Natural killer cell (primary cell): ENCODE measurements around the gene ITPR1. TPM values are rescaled to one million over a fixed set of nuclear protein-coding genes. Genes with fewer than 3 reads are reported as not detected.

Source experiments
- ATAC-seq, 3 donors: fragments of 150-1000 bp in 2 of 3; fragments of 200-7000 bp in 1 of 3; cut with Tn5 transposase; 1 replicate in 1 of 3; 2 replicates in 2 of 3; pipeline ENCODE4 v1.10.0; 2021; ENCODE audit warnings: mild to moderate bottlenecking in 2 of 3, moderate library complexity in 2 of 3
- DNase-seq, 2 donors: peaks; one replicate each; pipeline versions ENCODE4 v3.0.0 to v3.0.0-alpha.2; 2013 to 2021; ENCODE audit warnings: mixed read lengths in 1 of 2
- H3K27ac ChIP-seq: one replicate; pipeline ENCODE4 v1.5.1; 2013; ENCODE audit warnings: mild to moderate bottlenecking, low read length
- H3K27me3 ChIP-seq: one replicate; pipeline ENCODE4 v1.6.1; 2013; ENCODE audit warnings: low read length; ENCODE audit not compliant: control insufficient read depth, insufficient read depth
- H3K36me3 ChIP-seq: one replicate; pipeline ENCODE4 v1.6.1; 2013; ENCODE audit warnings: low read length; ENCODE audit not compliant: control insufficient read depth, insufficient read depth
- H3K4me1 ChIP-seq: one replicate; pipeline ENCODE4 v1.6.1; 2013; ENCODE audit warnings: low read length; ENCODE audit not compliant: control insufficient read depth, insufficient read depth
- H3K4me3 ChIP-seq: one replicate; pipeline ENCODE4 v1.5.1; 2013; ENCODE audit warnings: low read length
- H3K9me3 ChIP-seq: one replicate; pipeline ENCODE4 v1.6.1; 2013; ENCODE audit warnings: low read length; ENCODE audit not compliant: control insufficient read depth, insufficient read depth
- H3K27ac Mint-ChIP-seq, 2 donors: one replicate each; pipeline ENCODE4 v1.8.0; 2022; ENCODE audit warnings: mild to moderate bottlenecking in 2 of 2, mixed read lengths in 2 of 2, moderate library complexity in 1 of 2
- H3K27me3 Mint-ChIP-seq, 2 donors: one replicate each; pipeline ENCODE4 v1.8.0; 2022; ENCODE audit warnings: low read depth in 2 of 2, mixed read lengths in 2 of 2
- H3K36me3 Mint-ChIP-seq: one replicate; pipeline ENCODE4 v1.8.0; 2022; ENCODE audit warnings: mixed read lengths
- H3K4me1 Mint-ChIP-seq, 2 donors: one replicate each; pipeline ENCODE4 v1.8.0; 2022; ENCODE audit warnings: mixed read lengths in 2 of 2
- H3K4me3 Mint-ChIP-seq: one replicate; pipeline ENCODE4 v1.8.0; 2022; ENCODE audit warnings: mild to moderate bottlenecking, moderate library complexity, mixed read lengths
- H3K9me3 Mint-ChIP-seq, 2 donors: one replicate each; pipeline ENCODE4 v1.8.0; 2022; ENCODE audit warnings: mixed read lengths in 2 of 2
- CTCF ChIP-seq: fragments of 200-600 bp; IDR thresholded peaks from one replicate; pipeline ENCODE4 v1.8.0; 2022; ENCODE audit warnings: antibody characterized with exemption
- WGBS: methylation state at CpG from one replicate; pipeline ENCODE4 v1.1.7; 2013; ENCODE audit warnings: missing lambda C conversion rate; ENCODE audit not compliant: insufficient coverage; 5-methylcytosine and 5-hydroxymethylcytosine counted together
- intact Hi-C: fragments of 100-400 bp; cut with micrococcal nuclease; formaldehyde crosslinking; loops from one replicate; pipeline ENCODE4 v1.14.2; 2022
- total RNA-seq, 4 donors: library from RNA; stranded (reverse); fragments of 120-200 nt in 1 of 4; gene quantifications; one replicate each; pipeline versions ENCODE4 v1.2.3 to v1.2.4, GENCODE V29; 2013 to 2022

ITPR1 gene
- total RNA-seq, 3 donors from 2014 or later (not counting 1 experiment from before 2014, with no cell fraction given): 86.7 to 123 (median 94.8) TPM

- H3K27me3 ChIP-seq: no peaks in the 10 kb centered on the region
- peaks cover 9% of the 10 kb centered on the region for H3K36me3 ChIP-seq
- no peaks in the 10 kb centered on the region for H3K9me3 Mint-ChIP-seq
- H3K36me3 Mint-ChIP-seq: no peaks in the 10 kb centered on the region
- intact Hi-C loops: no loop called here
- H3K9me3 ChIP-seq: no peaks in the 10 kb centered on the region
- H3K27ac ChIP-seq: no peak overlapping the region
- H3K4me1 ChIP-seq: peaks cover 4% of the 10 kb centered on the region
- no peak for TF ChIP-seq CTCF
- no peaks in the 10 kb centered on the region for H3K27me3 Mint-ChIP-seq
- H3K4me3 Mint-ChIP-seq: no peak overlapping the region
- peak overlapping the region; percentile 67 to 69 for H3K27ac Mint-ChIP-seq
- peaks cover 34 to 37% of the 10 kb centered on the region in 2 donors for H3K4me1 Mint-ChIP-seq
- no peak overlapping the region for H3K4me3 ChIP-seq
- WGBS: 68% methylated on average over 3 of the region's 3 CpGs
- DNase-seq (no peak), ATAC-seq (peak in 2 of 3 donors; percentile 27 to 38)
These were observed 348.8 kb downstream of the ITPR1 start for GRCh38 chr3:4841776-4842440.

GRCh38 chr3:4843619-4844018, 350.5 kb downstream of the ITPR1 start:
- H3K9me3 ChIP-seq: no peaks in the 10 kb centered on the region
- H3K27me3 ChIP-seq: no peaks in the 10 kb centered on the region
- DNase-seq (no peak), ATAC-seq (no peak)
- TF ChIP-seq CTCF: no peak
- intact Hi-C loops: no loop called here
- no peak overlapping the region for H3K27ac ChIP-seq
- 92% methylated on average over 4 of the region's 5 CpGs for WGBS
- H3K4me3 Mint-ChIP-seq: no peak overlapping the region
- H3K4me3 ChIP-seq: no peak overlapping the region
- peaks cover 41 to 49% of the 10 kb centered on the region in 2 donors for H3K4me1 Mint-ChIP-seq
- no peaks in the 10 kb centered on the region for H3K27me3 Mint-ChIP-seq
- peaks cover 6% of the 10 kb centered on the region for H3K4me1 ChIP-seq
- no peaks in the 10 kb centered on the region for H3K36me3 ChIP-seq
- no peak overlapping the region for H3K27ac Mint-ChIP-seq
- no peaks in the 10 kb centered on the region for H3K9me3 Mint-ChIP-seq
- no peaks in the 10 kb centered on the region for H3K36me3 Mint-ChIP-seq

- DNase-seq (peak in 1 of 2 donors; percentile 80), ATAC-seq (peak; percentile 14 to 62 (median 56))
- peak overlapping the region; percentile 76 to 96 for H3K27ac Mint-ChIP-seq
- no peaks in the 10 kb centered on the region for H3K27me3 ChIP-seq
- intact Hi-C loops: no loop called here
- peaks cover 13% of the 10 kb centered on the region for H3K4me1 ChIP-seq
- no peaks in the 10 kb centered on the region for H3K9me3 ChIP-seq
- no peak for TF ChIP-seq CTCF
- H3K4me1 Mint-ChIP-seq: peaks cover 62 to 66% of the 10 kb centered on the region in 2 donors
- H3K36me3 ChIP-seq: no peaks in the 10 kb centered on the region
- no peaks in the 10 kb centered on the region for H3K36me3 Mint-ChIP-seq
- no peak overlapping the region for H3K4me3 ChIP-seq
- no peaks in the 10 kb centered on the region for H3K27me3 Mint-ChIP-seq
- no peaks in the 10 kb centered on the region for H3K9me3 Mint-ChIP-seq
- WGBS: 0% methylated on average over 2 of the region's 3 CpGs
- no peak overlapping the region for H3K4me3 Mint-ChIP-seq
- peak overlapping the region; percentile 58 for H3K27ac ChIP-seq
These were observed 352.7 kb downstream of the ITPR1 start for GRCh38 chr3:4845882-4846281.

- TF ChIP-seq CTCF: no peak
- DNase-seq (no peak), ATAC-seq (no peak)
- 100% methylated on average over 4 of the region's 4 CpGs for WGBS
- peaks cover 62 to 66% of the 10 kb centered on the region in 2 donors for H3K4me1 Mint-ChIP-seq
- H3K27me3 ChIP-seq: no peaks in the 10 kb centered on the region
- peaks cover 17% of the 10 kb centered on the region for H3K4me1 ChIP-seq
- H3K9me3 ChIP-seq: no peaks in the 10 kb centered on the region
- H3K4me3 Mint-ChIP-seq: no peak overlapping the region
- H3K27me3 Mint-ChIP-seq: no peaks in the 10 kb centered on the region
- no peak overlapping the region for H3K27ac ChIP-seq
- no peaks in the 10 kb centered on the region for H3K9me3 Mint-ChIP-seq
- no peak overlapping the region for H3K4me3 ChIP-seq
- intact Hi-C loops: no loop called here
- no peaks in the 10 kb centered on the region for H3K36me3 ChIP-seq
- no peaks in the 10 kb centered on the region for H3K36me3 Mint-ChIP-seq
- H3K27ac Mint-ChIP-seq: peak overlapping the region in 1 of 2 donors; percentile 96
These were observed 353.4 kb downstream of the ITPR1 start for GRCh38 chr3:4846543-4846942.
